Measurements from ENCODE around the gene MANEA. TPM values are rescaled to one million over a fixed set of nuclear protein-coding genes. Genes with fewer than 3 reads are reported as not detected.

The MANEA gene
- total RNA-seq, 2 experiments from 2014 or later, result 6.1 to 8.0 TPM

- Mint-ChIP-seq H3K4me1 (ENCODE audit: low read depth) (no peaks in the 10 kb centered on the region), H3K27ac (no peak overlapping the region), H3K36me3 (ENCODE audit: low read depth) (no peaks in the 10 kb centered on the region), H3K27me3 (no peaks in the 10 kb centered on the region), H3K9me3 (no peaks in the 10 kb centered on the region), H3K4me3 (no peak overlapping the region)
- Histone ChIP-seq H3K4me3 (ENCODE audit: low read length) (no peak overlapping the region), H3K27me3 (ENCODE audit: control insufficient read depth in 1 of 2, insufficient read depth in 2 of 2, low read length in 2 of 2) (no peaks in the 10 kb centered on the region), H3K27ac (ENCODE audit: low read depth in 1 of 2, low read length in 2 of 2) (no peak overlapping the region), H3K4me1 (ENCODE audit: insufficient read depth, low read length) (no peaks in the 10 kb centered on the region), H3K9me3 (ENCODE audit: control insufficient read depth in 1 of 2, insufficient read depth in 1 of 2, low read length in 2 of 2) (no peaks in the 10 kb centered on the region), H3K36me3 (ENCODE audit: insufficient read depth, low read length) (no peaks in the 10 kb centered on the region)
- no peak for TF ChIP-seq CTCF (IDR thresholded peaks at IDR 0.05)
- CTCF ChIA-PET, result no interaction called here
- no peak for ATAC-seq (ENCODE audit: poor library complexity)
- intact Hi-C loops (cut with DNase I, micrococcal nuclease), result no loop called here
- POLR2A ChIA-PET, result no interaction called here
- no peak for DNase-seq
These were observed 31.6 kb upstream of the MANEA start for GRCh38 chr6:95545686-95546085.

GRCh38 chr6:95546148-95546547, 31.2 kb upstream of the MANEA start:
- intact Hi-C loops (cut with DNase I, micrococcal nuclease), result no loop called here

GRCh38 chr6:95547043-95547442, 30.3 kb upstream of the MANEA start:
- Histone ChIP-seq H3K27ac (ENCODE audit: low read depth in 1 of 2, low read length in 2 of 2) (no peak overlapping the region), H3K36me3 (ENCODE audit: insufficient read depth, low read length) (no peaks in the 10 kb centered on the region), H3K4me3 (ENCODE audit: low read length) (no peak overlapping the region), H3K27me3 (ENCODE audit: control insufficient read depth in 1 of 2, insufficient read depth in 2 of 2, low read length in 2 of 2) (no peaks in the 10 kb centered on the region), H3K4me1 (ENCODE audit: insufficient read depth, low read length) (no peaks in the 10 kb centered on the region), H3K9me3 (ENCODE audit: control insufficient read depth in 1 of 2, insufficient read depth in 1 of 2, low read length in 2 of 2) (no peaks in the 10 kb centered on the region)
- intact Hi-C loops (cut with DNase I, micrococcal nuclease), result no loop called here
- DNase-seq (no peak), ATAC-seq (ENCODE audit: poor library complexity) (no peak)
- ChIA-PET CTCF (no interaction called here), POLR2A (no interaction called here)
- no peak overlapping the region for H3K27ac Mint-ChIP-seq
- no peaks in the 10 kb centered on the region for H3K9me3 Mint-ChIP-seq
- no peaks in the 10 kb centered on the region for H3K27me3 Mint-ChIP-seq
- no peak overlapping the region for H3K4me3 Mint-ChIP-seq
- no peaks in the 10 kb centered on the region for H3K4me1 Mint-ChIP-seq (ENCODE audit: low read depth)
- no peak for TF ChIP-seq CTCF (IDR thresholded peaks at IDR 0.05)
- no peaks in the 10 kb centered on the region for H3K36me3 Mint-ChIP-seq (ENCODE audit: low read depth)

More at GRCh38 chr6:95546148-95546547, 31.2 kb upstream of the MANEA start:
- H3K27me3 ChIP-seq (ENCODE audit: control insufficient read depth in 1 of 2, insufficient read depth in 2 of 2, low read length in 2 of 2), result no peaks in the 10 kb centered on the region
- no peaks in the 10 kb centered on the region for H3K9me3 ChIP-seq (ENCODE audit: control insufficient read depth in 1 of 2, insufficient read depth in 1 of 2, low read length in 2 of 2)
- ChIA-PET POLR2A (no interaction called here), CTCF (no interaction called here)
- H3K36me3 Mint-ChIP-seq (ENCODE audit: low read depth), result no peaks in the 10 kb centered on the region
- no peak overlapping the region for H3K4me3 ChIP-seq (ENCODE audit: low read length)
- H3K4me3 Mint-ChIP-seq, result no peak overlapping the region
- H3K27ac Mint-ChIP-seq, result no peak overlapping the region
- no peaks in the 10 kb centered on the region for H3K4me1 ChIP-seq (ENCODE audit: insufficient read depth, low read length)
- H3K9me3 Mint-ChIP-seq, result no peaks in the 10 kb centered on the region
- no peak for ATAC-seq (ENCODE audit: poor library complexity)
- H3K27ac ChIP-seq (ENCODE audit: low read depth in 1 of 2, low read length in 2 of 2), result no peak overlapping the region
- TF ChIP-seq CTCF (IDR thresholded peaks at IDR 0.05), result no peak
- no peaks in the 10 kb centered on the region for H3K4me1 Mint-ChIP-seq (ENCODE audit: low read depth)
- H3K36me3 ChIP-seq (ENCODE audit: insufficient read depth, low read length), result no peaks in the 10 kb centered on the region
- H3K27me3 Mint-ChIP-seq, result no peaks in the 10 kb centered on the region
- DNase-seq, result no peak

Measured in CD4-positive, alpha-beta T cell (primary cell).